Rectal smooth muscle tissue (tissue), 1 donor: ENCODE data around the gene ICAM4.
A peak's percentile ranks its signal among the peaks of the same experiment; 100 is the strongest.

Source experiments
- H3K27ac ChIP-seq: one replicate; pipeline ENCODE4 v1.7.0; 2013; ENCODE audit warnings: low read depth, low read length, inconsistent platforms
- H3K27me3 ChIP-seq: one replicate; pipeline ENCODE4 v1.7.0; 2013; ENCODE audit warnings: low read length; ENCODE audit not compliant: control insufficient read depth, insufficient read depth
- H3K36me3 ChIP-seq: one replicate; pipeline ENCODE4 v1.7.0; 2013; ENCODE audit warnings: low read length; ENCODE audit not compliant: control insufficient read depth, insufficient read depth
- H3K4me1 ChIP-seq: one replicate; pipeline ENCODE4 v1.7.0; 2013; ENCODE audit warnings: low read length; ENCODE audit not compliant: control insufficient read depth, insufficient read depth
- H3K4me3 ChIP-seq: one replicate; pipeline ENCODE4 v1.7.0; 2013; ENCODE audit warnings: low read length
- H3K9ac ChIP-seq: one replicate; pipeline ENCODE4 v1.7.0; 2013; ENCODE audit warnings: low read length

Gene ICAM4

GRCh38 chr19:10295847-10296591 lies 9.3 kb downstream of the ICAM4 start:
- no peak overlapping the region for H3K27ac ChIP-seq
- H3K27me3 ChIP-seq = peaks cover 48% of the 10 kb centered on the region
- no peak overlapping the region for H3K9ac ChIP-seq
- H3K4me3 ChIP-seq = peak overlapping the region; percentile 7
- peaks cover 5% of the 10 kb centered on the region for H3K4me1 ChIP-seq
- H3K36me3 ChIP-seq = no peaks in the 10 kb centered on the region

- peaks cover 14% of the 10 kb centered on the region for H3K27me3 ChIP-seq
- no peak overlapping the region for H3K27ac ChIP-seq
Observed at GRCh38 chr19:10299545-10300458, 13.0 kb downstream of the ICAM4 start.

GRCh38 chr19:10305139-10305806 lies 18.5 kb downstream of the ICAM4 start:
- no peaks in the 10 kb centered on the region for H3K27me3 ChIP-seq
- no peak overlapping the region for H3K9ac ChIP-seq
- no peaks in the 10 kb centered on the region for H3K36me3 ChIP-seq
- no peak overlapping the region for H3K27ac ChIP-seq
- H3K4me3 ChIP-seq = no peak overlapping the region
- no peaks in the 10 kb centered on the region for H3K4me1 ChIP-seq

More at GRCh38 chr19:10299545-10300458, 13.0 kb downstream of the ICAM4 start:
- Histone ChIP-seq H3K9ac (no peak overlapping the region), H3K4me3 (no peak overlapping the region), H3K36me3 (no peaks in the 10 kb centered on the region), H3K4me1 (no peaks in the 10 kb centered on the region)

- Histone ChIP-seq H3K36me3 (no peaks in the 10 kb centered on the region), H3K27ac (no peak overlapping the region), H3K4me1 (no peaks in the 10 kb centered on the region), H3K27me3 (no peaks in the 10 kb centered on the region), H3K9ac (no peak overlapping the region), H3K4me3 (no peak overlapping the region)
Observed at GRCh38 chr19:10306327-10306726, 19.6 kb downstream of the ICAM4 start.

DNA sequence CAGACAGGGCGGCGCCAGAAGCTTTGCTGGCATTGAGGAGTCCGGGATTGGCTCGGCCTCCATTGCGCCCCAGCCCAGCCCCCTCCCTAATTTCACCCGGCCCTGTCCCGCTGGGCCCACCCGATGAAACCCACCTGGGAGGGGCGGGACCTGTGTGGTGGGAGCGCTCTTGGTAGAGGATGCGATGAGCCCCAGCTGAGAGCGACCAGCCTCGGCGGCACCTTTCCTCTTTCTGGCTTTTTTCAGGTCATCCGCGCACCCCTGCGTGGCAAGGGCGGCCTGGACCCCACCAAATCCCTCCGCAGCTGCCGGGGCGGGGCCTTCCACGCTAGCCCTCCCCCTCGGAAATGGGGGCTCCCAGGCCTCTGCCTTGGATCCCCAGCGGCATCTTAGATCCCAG lies 22.7 kb downstream of the ICAM4 start, which contains the start of gene ZGLP1:
Gene ZGLP1, minus strand, starts transcription at position 393 of the 400 bp plus-strand sequence.
- no peaks in the 10 kb centered on the region for H3K27me3 ChIP-seq
- no peak within 1 kb of the TSS for H3K9ac ChIP-seq
- H3K27ac ChIP-seq = no peak within 1 kb of the TSS
- H3K4me3 ChIP-seq = no peak within 1 kb of the TSS
- no peaks in the 10 kb centered on the region for H3K4me1 ChIP-seq
- H3K36me3 ChIP-seq = peaks cover 2% of the 10 kb centered on the region

GRCh38 chr19:10315335-10316214 lies 28.8 kb downstream of the ICAM4 start, which contains the start of gene FDX2:
Gene FDX2, minus strand, starts transcription at chr19:10316015. Its CDS starts 19 bp downstream, at chr19:10315996.
- peak within 1 kb of the TSS; percentile 45 for H3K27ac ChIP-seq
- H3K4me1 ChIP-seq = no peaks in the 10 kb centered on the region
- no peaks in the 10 kb centered on the region for H3K27me3 ChIP-seq
- H3K9ac ChIP-seq = peak within 1 kb of the TSS; percentile 77
- H3K4me3 ChIP-seq = peak within 1 kb of the TSS; percentile 90
- H3K36me3 ChIP-seq = peaks cover 20% of the 10 kb centered on the region

- Histone ChIP-seq H3K27ac (no peak overlapping the region), H3K4me1 (no peaks in the 10 kb centered on the region), H3K4me3 (no peak overlapping the region), H3K27me3 (no peaks in the 10 kb centered on the region), H3K9ac (no peak overlapping the region), H3K36me3 (peaks cover 24% of the 10 kb centered on the region)
Observed at GRCh38 chr19:10316229-10317044, 29.7 kb downstream of the ICAM4 start.

DNA sequence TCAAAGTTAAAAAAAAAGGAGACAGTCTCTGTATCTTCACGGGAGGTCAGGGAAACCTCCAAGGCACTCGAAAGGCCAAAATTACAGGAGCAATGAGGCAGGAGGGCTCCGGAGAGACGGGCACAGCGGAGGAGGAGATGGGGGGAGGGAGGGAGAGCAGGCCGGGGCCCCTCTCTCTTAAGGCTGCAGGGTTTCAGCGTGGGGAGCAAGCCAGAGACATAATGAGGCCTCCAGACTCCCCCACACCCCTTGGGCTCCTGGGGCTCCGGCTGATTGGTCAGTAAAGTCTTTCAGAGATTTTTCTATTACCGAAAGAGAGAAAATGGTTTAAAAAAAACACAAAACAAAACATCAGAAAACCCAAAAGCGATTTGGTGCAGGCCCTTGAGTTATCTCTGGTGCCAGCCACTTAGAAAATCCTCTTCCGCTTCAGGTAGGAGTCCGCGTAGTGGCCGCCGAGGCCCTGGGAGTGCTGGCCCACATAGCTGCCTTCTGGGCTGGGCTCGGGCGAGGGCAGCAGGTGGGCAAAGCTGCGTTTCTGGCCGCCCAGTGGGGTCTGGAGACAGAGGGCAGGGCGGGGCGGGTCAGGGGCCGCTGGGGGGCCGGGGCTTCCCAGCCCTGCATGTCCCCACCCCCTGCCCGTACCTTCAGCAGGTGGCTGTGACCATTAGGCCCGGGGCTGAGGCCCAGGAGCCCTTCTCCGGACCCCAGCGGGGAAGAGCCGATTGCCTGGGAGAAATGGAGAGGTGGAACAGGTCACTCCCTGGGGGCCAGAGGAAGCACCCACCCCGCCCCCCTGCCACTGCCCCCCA lies 30.5 kb downstream of the ICAM4 start:
- Histone ChIP-seq H3K4me1 (no peaks in the 10 kb centered on the region), H3K36me3 (peaks cover 29% of the 10 kb centered on the region)

DNA sequence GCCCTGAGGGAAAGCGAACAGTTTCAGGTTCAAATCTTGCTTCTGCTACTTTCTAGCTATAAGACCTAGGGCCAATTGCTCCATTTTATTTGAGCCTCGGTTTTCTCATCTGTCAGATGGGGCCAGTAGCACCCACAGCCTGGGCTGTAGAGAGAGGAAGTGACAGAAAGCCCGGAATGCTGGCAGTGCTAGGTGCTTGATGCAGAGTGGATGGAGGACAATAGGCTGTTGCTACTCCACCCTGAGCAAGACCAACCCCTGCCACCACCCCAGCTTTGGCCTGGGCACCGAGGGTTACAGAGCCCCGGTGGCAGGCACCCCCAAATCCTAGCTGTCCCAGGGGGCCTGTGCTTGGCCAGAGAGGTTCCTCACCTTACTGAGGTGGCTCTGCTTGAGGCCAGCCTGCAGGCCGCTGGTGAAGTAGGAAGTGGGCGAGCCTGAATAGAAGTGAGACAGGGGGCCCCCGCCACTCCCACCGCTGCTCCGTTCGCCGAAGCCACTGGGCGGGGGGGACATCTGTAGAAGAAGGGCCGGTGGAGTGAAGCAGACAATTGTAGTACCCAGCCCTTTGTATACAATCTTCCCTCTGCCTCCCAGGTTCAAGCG lies 31.2 kb downstream of the ICAM4 start:
- H3K27ac ChIP-seq = no peak overlapping the region
- H3K27me3 ChIP-seq = no peaks in the 10 kb centered on the region
- no peaks in the 10 kb centered on the region for H3K4me1 ChIP-seq
- no peak overlapping the region for H3K9ac ChIP-seq
- no peak overlapping the region for H3K4me3 ChIP-seq
- peaks cover 33% of the 10 kb centered on the region for H3K36me3 ChIP-seq

More for the DNA sequence above, 30.5 kb downstream of the ICAM4 start:
- Histone ChIP-seq H3K27ac (no peak overlapping the region), H3K27me3 (no peaks in the 10 kb centered on the region), H3K9ac (no peak overlapping the region), H3K4me3 (no peak overlapping the region)
